ENCODE measurements around the gene CFAP69. TPM values are rescaled to one million over a fixed set of nuclear protein-coding genes. Genes with fewer than 3 reads are reported as not detected.

Gene CFAP69
- polyA plus RNA-seq (2013, experiment 1 of 2), result 2.4 TPM
- 2.6 TPM for polyA plus RNA-seq (2013, experiment 2 of 2)

GRCh38 chr7:90244909-90245851, at the start of gene CFAP69:
Gene CFAP69, plus strand, starts transcription at chr7:90245174. Its CDS starts 251 bp downstream, at chr7:90245425.
- no peak within 1 kb of the TSS for H3K23ac ChIP-seq (ENCODE audit: low read length)
- peak; percentile 96 for DNase-seq
- no peak within 1 kb of the TSS for H3K27ac ChIP-seq (ENCODE audit: low read depth, low read length)

DNA sequence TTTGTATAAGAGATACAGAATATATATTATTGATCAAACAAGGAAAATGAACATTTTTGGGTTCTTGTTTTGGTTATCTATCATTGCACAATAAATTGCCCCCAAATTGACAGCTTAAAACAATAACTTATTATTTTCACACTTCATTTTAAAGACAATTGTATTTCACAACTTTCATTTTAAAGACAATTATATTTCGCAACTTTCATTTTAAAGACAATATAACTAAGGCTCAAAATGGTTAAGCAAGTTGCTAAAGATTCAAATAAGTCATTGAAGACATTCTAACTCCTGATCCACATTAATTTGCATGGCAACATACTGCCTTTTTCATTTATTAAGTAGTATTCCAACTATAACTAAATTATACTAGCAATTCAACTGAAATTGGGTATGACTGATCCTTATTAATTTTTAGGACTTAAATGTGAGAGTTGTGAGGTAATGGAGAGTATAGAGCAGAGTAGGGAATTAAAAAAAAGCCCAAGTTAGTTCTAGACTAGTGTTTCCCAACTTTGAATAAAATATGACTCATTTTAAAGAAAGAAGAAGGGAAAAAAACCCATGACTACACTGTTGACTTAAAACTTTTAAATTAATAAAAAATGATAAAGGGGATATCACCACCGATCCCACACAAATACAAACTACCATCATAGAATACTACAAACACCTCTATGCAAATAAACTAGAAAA, 43.3 kb upstream of the CFAP69 start:
- H3K23ac ChIP-seq (ENCODE audit: low read length), result no peak overlapping the region
- H4K5ac ChIP-seq (ENCODE audit: low read length), result no peak overlapping the region
- H2BK15ac ChIP-seq (replicated peaks; ENCODE audit: low read depth), result no peak overlapping the region
- no peak for DNase-seq
- no peak overlapping the region for H4K8ac ChIP-seq (ENCODE audit: low read depth, low read length)
- 100% methylated on average over 1 of the region's 2 CpGs for WGBS (ENCODE audit: extremely low coverage, insufficient coverage, low lambda C conversion rate)
- no peak overlapping the region for H2AK5ac ChIP-seq (ENCODE audit: low read length)
- H3K36me3 ChIP-seq (ENCODE audit: control insufficient read depth, insufficient read depth, low read length), result no peaks in the 10 kb centered on the region
- H3K27ac ChIP-seq (ENCODE audit: low read depth, low read length), result no peak overlapping the region
- no peak overlapping the region for H3K18ac ChIP-seq (ENCODE audit: low read length)
- H2BK5ac ChIP-seq (ENCODE audit: low read length), result no peak overlapping the region
- H3K4ac ChIP-seq (ENCODE audit: low read depth, low read length), result no peak overlapping the region
- no peak overlapping the region for H2BK120ac ChIP-seq (ENCODE audit: low read depth, low read length)
- H3K27me3 ChIP-seq (ENCODE audit: insufficient read depth, low read length, poor library complexity), result no peaks in the 10 kb centered on the region
- no peak overlapping the region for H3K56ac ChIP-seq (ENCODE audit: low read length)
- H3K9ac ChIP-seq (ENCODE audit: low read length), result no peak overlapping the region
- H3K4me2 ChIP-seq (ENCODE audit: low read length), result no peak overlapping the region
- H3K4me1 ChIP-seq (ENCODE audit: control insufficient read depth, low read depth, low read length), result no peaks in the 10 kb centered on the region
- no peaks in the 10 kb centered on the region for H3K79me1 ChIP-seq (ENCODE audit: low read length)
- H3K4me3 ChIP-seq (ENCODE audit: low read length), result no peak overlapping the region
- H3K79me2 ChIP-seq (ENCODE audit: control insufficient read depth, insufficient read depth, low read length), result no peaks in the 10 kb centered on the region

More at GRCh38 chr7:90244909-90245851, at the start of gene CFAP69:
- Histone ChIP-seq H4K5ac (ENCODE audit: low read length) (no peak within 1 kb of the TSS), H2AK5ac (ENCODE audit: low read length) (no peak within 1 kb of the TSS), H2BK5ac (ENCODE audit: low read length) (no peak within 1 kb of the TSS), H2BK15ac (replicated peaks; ENCODE audit: low read depth) (no peak within 1 kb of the TSS), H3K79me2 (ENCODE audit: control insufficient read depth, insufficient read depth, low read length) (no peaks in the 10 kb centered on the region), H3K4me1 (ENCODE audit: control insufficient read depth, low read depth, low read length) (peaks cover 2% of the 10 kb centered on the region), H4K8ac (ENCODE audit: low read depth, low read length) (no peak within 1 kb of the TSS), H3K27me3 (ENCODE audit: insufficient read depth, low read length, poor library complexity) (no peaks in the 10 kb centered on the region), H3K4me2 (ENCODE audit: low read length) (peak within 1 kb of the TSS; percentile 89), H3K79me1 (ENCODE audit: low read length) (no peaks in the 10 kb centered on the region), H3K9ac (ENCODE audit: low read length) (peak within 1 kb of the TSS; percentile 57), H3K4me3 (ENCODE audit: low read length) (peak within 1 kb of the TSS; percentile 73), H3K56ac (ENCODE audit: low read length) (peak within 1 kb of the TSS; percentile 84), H3K36me3 (ENCODE audit: control insufficient read depth, insufficient read depth, low read length) (no peaks in the 10 kb centered on the region), H2BK120ac (ENCODE audit: low read depth, low read length) (no peak within 1 kb of the TSS), H3K4ac (ENCODE audit: low read depth, low read length) (no peak within 1 kb of the TSS), H3K18ac (ENCODE audit: low read length) (no peak within 1 kb of the TSS)
- no CpG with 5 or more reads among the region's 59 CpGs for WGBS (ENCODE audit: extremely low coverage, insufficient coverage, low lambda C conversion rate)

DNA sequence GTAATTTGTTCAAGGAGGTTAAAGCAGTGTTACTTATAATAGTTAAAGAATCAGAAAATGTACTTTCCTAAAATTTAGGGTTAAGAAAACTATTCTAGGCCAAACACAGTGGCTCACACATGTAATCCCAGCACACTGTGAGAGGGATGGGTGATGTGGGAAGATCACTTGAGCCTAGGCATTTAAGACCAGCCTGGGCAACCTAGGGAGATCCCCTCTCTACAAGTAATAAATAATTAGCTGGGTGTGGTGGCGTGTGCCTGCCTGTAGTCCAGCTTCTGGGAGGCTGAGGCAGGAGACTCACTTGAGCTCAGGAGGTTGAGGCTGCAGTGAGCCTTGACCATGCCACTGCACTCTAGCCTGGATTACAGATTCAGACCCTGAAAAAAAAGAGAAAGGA, 37.0 kb upstream of the CFAP69 start:
- no peaks in the 10 kb centered on the region for H3K79me1 ChIP-seq (ENCODE audit: low read length)
- no peak overlapping the region for H3K23ac ChIP-seq (ENCODE audit: low read length)
- no peak overlapping the region for H4K5ac ChIP-seq (ENCODE audit: low read length)
- no peak overlapping the region for H3K4me2 ChIP-seq (ENCODE audit: low read length)
- no peaks in the 10 kb centered on the region for H3K27me3 ChIP-seq (ENCODE audit: insufficient read depth, low read length, poor library complexity)
- H3K4me3 ChIP-seq (ENCODE audit: low read length), result no peak overlapping the region
- peaks cover under 1% of the 10 kb centered on the region for H3K4me1 ChIP-seq (ENCODE audit: control insufficient read depth, low read depth, low read length)
- no peak overlapping the region for H2BK120ac ChIP-seq (ENCODE audit: low read depth, low read length)
- no peak overlapping the region for H2BK5ac ChIP-seq (ENCODE audit: low read length)
- no peak overlapping the region for H4K8ac ChIP-seq (ENCODE audit: low read depth, low read length)
- no peak overlapping the region for H2AK5ac ChIP-seq (ENCODE audit: low read length)
- no peaks in the 10 kb centered on the region for H3K36me3 ChIP-seq (ENCODE audit: control insufficient read depth, insufficient read depth, low read length)
- no peak overlapping the region for H3K9ac ChIP-seq (ENCODE audit: low read length)
- DNase-seq, result no peak
- H3K18ac ChIP-seq (ENCODE audit: low read length), result no peak overlapping the region
- H3K79me2 ChIP-seq (ENCODE audit: control insufficient read depth, insufficient read depth, low read length), result no peaks in the 10 kb centered on the region
- H3K27ac ChIP-seq (ENCODE audit: low read depth, low read length), result no peak overlapping the region
- no peak overlapping the region for H2BK15ac ChIP-seq (replicated peaks; ENCODE audit: low read depth)
- no peak overlapping the region for H3K4ac ChIP-seq (ENCODE audit: low read depth, low read length)
- no peak overlapping the region for H3K56ac ChIP-seq (ENCODE audit: low read length)
- no CpG with 5 or more reads among the region's 1 CpG for WGBS (ENCODE audit: extremely low coverage, insufficient coverage, low lambda C conversion rate)

GRCh38 chr7:90209776-90210175, 35.2 kb upstream of the CFAP69 start:
- Histone ChIP-seq H3K4me1 (ENCODE audit: control insufficient read depth, low read depth, low read length) (peaks cover 2% of the 10 kb centered on the region), H2AK5ac (ENCODE audit: low read length) (no peak overlapping the region), H3K23ac (ENCODE audit: low read length) (no peak overlapping the region), H2BK5ac (ENCODE audit: low read length) (no peak overlapping the region), H3K79me2 (ENCODE audit: control insufficient read depth, insufficient read depth, low read length) (peaks cover 1% of the 10 kb centered on the region), H4K8ac (ENCODE audit: low read depth, low read length) (no peak overlapping the region), H3K27ac (ENCODE audit: low read depth, low read length) (no peak overlapping the region), H3K4ac (ENCODE audit: low read depth, low read length) (no peak overlapping the region), H3K18ac (ENCODE audit: low read length) (no peak overlapping the region), H3K36me3 (ENCODE audit: control insufficient read depth, insufficient read depth, low read length) (no peaks in the 10 kb centered on the region), H3K9ac (ENCODE audit: low read length) (no peak overlapping the region), H2BK15ac (replicated peaks; ENCODE audit: low read depth) (no peak overlapping the region), H3K4me2 (ENCODE audit: low read length) (no peak overlapping the region), H3K56ac (ENCODE audit: low read length) (no peak overlapping the region), H2BK120ac (ENCODE audit: low read depth, low read length) (no peak overlapping the region), H3K79me1 (ENCODE audit: low read length) (no peaks in the 10 kb centered on the region), H3K27me3 (ENCODE audit: insufficient read depth, low read length, poor library complexity) (no peaks in the 10 kb centered on the region), H4K5ac (ENCODE audit: low read length) (no peak overlapping the region), H3K4me3 (ENCODE audit: low read length) (no peak overlapping the region)
- no peak for DNase-seq
- no CpG with 5 or more reads among the region's 1 CpG for WGBS (ENCODE audit: extremely low coverage, insufficient coverage, low lambda C conversion rate)

DNA sequence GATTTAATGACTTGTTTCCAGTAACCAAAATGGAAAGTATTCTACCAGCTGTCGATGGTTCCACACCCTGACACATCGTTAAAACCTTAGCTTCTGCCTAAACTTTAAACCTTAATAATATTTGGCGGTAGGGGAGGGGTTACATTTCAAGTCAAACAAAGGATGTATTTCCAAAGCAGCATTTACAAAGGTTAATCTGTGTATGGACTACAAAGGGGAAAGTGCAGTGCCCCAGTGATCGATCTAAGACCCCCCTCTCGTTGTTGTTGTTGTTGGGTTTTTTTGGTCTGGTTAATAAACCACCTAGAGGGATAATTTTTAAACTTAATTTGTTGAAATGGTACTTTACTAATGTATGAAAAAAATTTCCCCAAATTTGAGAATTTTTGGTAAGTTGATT, 34.5 kb upstream of the CFAP69 start:
- no peaks in the 10 kb centered on the region for H3K36me3 ChIP-seq (ENCODE audit: control insufficient read depth, insufficient read depth, low read length)
- no peak overlapping the region for H3K56ac ChIP-seq (ENCODE audit: low read length)
- H3K4me2 ChIP-seq (ENCODE audit: low read length), result no peak overlapping the region
- H3K27ac ChIP-seq (ENCODE audit: low read depth, low read length), result no peak overlapping the region
- H3K4ac ChIP-seq (ENCODE audit: low read depth, low read length), result no peak overlapping the region
- H2BK15ac ChIP-seq (replicated peaks; ENCODE audit: low read depth), result peak overlapping the region; percentile 64
- H3K4me3 ChIP-seq (ENCODE audit: low read length), result no peak overlapping the region
- H3K79me2 ChIP-seq (ENCODE audit: control insufficient read depth, insufficient read depth, low read length), result peaks cover 1% of the 10 kb centered on the region
- no peak overlapping the region for H2BK120ac ChIP-seq (ENCODE audit: low read depth, low read length)
- no CpG with 5 or more reads among the region's 5 CpGs for WGBS (ENCODE audit: extremely low coverage, insufficient coverage, low lambda C conversion rate)
- no peak overlapping the region for H2BK5ac ChIP-seq (ENCODE audit: low read length)
- H4K5ac ChIP-seq (ENCODE audit: low read length), result no peak overlapping the region
- no peaks in the 10 kb centered on the region for H3K27me3 ChIP-seq (ENCODE audit: insufficient read depth, low read length, poor library complexity)
- no peak for DNase-seq
- H2AK5ac ChIP-seq (ENCODE audit: low read length), result no peak overlapping the region
- H3K9ac ChIP-seq (ENCODE audit: low read length), result no peak overlapping the region
- no peak overlapping the region for H3K18ac ChIP-seq (ENCODE audit: low read length)
- no peak overlapping the region for H4K8ac ChIP-seq (ENCODE audit: low read depth, low read length)
- H3K4me1 ChIP-seq (ENCODE audit: control insufficient read depth, low read depth, low read length), result peaks cover 2% of the 10 kb centered on the region
- H3K23ac ChIP-seq (ENCODE audit: low read length), result no peak overlapping the region
- H3K79me1 ChIP-seq (ENCODE audit: low read length), result no peaks in the 10 kb centered on the region
